OCI-M2 (cell line): ENCODE results near the gene BAG1.

Source experiments
- DNase-seq: peaks from one replicate; lab custom pipeline; 2025; ENCODE audit not compliant: unreplicated experiment; lab: John Stamatoyannopoulos, UW

Gene BAG1

DNA sequence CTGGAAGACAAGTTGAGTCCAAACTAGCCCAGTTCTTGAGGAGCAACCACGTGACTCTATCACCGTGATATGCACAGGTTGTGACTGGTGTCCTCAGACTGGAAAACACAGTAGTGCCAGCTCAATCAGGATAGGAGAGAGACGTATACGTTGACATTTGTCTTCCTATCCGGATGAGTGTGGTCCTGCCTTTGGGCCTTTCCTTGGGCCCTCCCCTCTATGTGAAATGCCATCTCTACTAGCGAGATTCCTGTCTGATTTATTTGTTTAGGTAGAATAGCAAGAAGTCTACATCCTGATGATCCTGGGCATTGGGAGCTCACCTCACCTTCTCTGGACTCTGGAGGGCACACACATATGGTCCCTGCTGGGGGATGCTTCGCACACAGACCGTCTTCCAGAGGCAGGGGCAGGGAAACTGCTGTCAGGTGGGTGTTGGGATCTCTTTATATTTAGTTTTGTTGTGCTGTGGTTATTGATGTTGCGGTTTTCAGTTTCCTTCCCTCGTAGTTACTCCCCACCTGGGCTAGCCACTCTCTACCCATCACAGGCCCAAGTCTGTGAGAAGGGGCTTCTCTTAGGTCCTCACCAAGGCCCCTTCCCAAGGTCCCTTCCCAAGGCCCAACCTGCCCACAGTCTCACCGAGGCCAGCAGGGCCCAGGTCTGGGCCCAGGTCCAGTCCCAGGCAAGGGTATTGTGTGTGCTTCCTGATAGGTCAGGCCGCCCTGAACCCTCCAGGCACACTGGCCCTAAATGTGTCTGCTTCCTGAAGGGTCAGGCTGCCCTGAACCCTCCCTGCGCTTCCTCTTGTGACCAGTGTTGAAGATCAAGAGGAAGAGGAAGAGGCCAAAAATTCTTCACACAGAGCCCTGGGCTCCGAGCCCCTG lies 43.6 kb downstream of the BAG1 start:
- DNase-seq = no peak

DNA sequence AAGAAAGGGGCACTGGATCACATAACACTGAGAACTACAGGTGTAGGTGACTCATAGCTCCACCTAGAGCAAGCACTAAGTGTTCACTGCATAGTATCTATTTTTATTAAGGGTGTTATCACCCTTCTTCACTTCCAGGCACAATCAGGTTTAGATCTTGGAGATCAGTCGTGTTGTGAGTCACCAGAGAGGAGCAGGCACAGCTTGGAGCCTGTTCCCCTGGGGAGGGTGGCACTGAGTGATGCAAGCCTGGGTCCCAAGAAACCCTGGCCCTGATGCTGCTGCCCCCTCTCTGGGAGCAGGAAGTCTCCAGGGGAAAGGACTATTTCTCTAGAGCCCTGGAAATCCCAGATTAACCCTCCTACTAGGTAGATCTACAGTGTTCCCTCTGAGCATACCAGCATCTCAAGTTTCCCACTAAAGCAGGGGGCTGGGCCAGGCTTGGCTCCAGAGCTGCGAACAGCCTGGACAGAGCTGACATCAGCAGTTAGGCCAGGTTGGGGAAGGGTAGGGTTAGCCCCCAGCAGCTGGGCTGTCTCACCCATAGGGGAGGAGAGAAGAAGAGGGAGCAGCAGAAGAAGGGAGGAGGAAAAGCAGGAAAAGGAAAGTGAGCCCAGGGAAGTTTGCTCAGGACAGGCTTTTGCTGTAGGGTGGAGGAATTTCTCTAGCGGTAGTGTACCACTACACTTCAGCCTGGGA lies 52.7 kb downstream of the BAG1 start:
- DNase-seq = no peak

DNA sequence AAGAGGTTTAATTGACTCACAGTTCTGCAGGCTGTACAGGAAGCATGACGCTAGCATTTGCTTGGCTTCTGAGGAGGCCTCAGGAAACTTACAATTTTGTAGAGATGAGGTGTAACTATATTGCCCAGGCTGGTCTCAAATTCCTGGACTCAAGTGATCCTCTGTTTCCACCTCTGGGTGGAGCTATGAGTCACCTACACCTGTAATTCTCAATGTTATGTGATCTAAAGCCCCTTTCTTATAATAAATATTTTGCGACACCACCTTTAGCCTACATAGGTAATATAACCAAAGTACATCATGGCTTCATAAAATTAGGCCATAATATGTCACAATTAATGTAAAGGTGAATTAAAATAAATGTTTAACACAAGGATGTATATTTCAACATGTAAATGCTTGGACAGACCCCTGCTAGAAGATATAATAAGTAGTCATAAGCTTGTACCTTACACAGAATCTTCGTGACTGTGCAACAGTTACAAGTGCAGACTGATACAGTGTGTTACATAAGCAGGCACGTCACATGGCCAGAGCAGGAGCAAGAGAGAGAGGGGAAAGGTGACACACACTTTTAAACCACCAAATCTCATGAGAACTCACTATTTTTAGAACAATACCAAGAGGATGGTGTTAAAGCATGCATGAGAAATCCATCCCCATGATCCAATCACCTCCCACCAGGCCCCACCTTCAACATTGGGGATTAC lies 54.3 kb downstream of the BAG1 start:
- DNase-seq = no peak

DNA sequence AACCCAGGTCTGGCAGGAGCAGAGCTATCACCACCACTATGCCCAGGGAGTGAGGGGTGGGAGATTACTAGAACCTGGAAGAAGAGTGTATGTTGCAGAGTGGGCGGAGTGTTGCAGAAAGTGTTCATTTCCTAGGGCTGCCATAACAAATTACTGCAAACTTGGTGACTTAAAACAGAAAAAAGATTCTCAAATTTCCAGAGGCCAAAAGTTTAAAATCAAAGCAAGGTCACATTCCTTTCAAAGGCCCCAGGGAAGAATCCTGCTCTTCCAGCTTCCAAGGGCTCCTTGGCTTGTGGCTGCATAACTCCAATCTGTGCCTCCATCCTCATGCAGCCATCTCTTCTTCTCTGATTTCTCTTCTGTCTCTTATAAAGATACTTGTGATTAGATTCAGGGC lies 55.1 kb downstream of the BAG1 start:
- DNase-seq = no peak

DNA sequence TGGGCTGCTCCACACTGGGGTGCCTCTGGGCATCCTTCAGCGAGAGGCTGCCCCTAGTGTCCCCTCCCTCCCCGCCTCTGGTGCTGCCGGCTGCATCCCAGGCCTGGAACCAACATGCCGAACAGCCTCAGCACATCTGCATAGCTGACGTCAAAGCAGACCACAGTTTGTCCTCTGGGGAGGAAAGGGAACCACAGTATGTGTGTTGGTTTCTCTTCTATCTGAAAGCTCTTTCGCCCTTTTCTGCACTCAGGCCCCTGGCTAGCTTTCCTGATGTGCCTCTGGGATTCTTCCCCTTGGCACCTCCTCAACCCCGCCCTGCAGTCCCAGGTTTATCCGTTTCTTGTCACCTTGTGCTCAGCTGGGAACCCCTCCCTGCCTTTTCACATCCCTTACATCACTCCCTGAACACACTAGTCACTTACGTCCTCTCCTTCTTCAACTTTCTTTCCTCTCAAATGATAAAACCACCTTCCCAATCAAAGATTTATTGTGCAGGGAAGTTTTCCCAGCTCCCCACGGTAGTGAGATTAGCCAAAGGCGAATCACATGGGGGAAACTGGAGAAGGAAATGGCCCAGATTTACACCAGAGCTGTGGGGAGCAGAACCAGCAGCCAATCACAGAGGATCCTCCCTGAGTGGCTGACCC lies 61.8 kb downstream of the BAG1 start:
- no peak for DNase-seq
